ENCODE measurements around the gene SP4. TPM values are rescaled to one million over a fixed set of nuclear protein-coding genes. Genes with fewer than 3 reads are reported as not detected.

SP4 gene
- 10 to 100 TPM; 18.4 to 19.0 TPM for total RNA-seq

DNA sequence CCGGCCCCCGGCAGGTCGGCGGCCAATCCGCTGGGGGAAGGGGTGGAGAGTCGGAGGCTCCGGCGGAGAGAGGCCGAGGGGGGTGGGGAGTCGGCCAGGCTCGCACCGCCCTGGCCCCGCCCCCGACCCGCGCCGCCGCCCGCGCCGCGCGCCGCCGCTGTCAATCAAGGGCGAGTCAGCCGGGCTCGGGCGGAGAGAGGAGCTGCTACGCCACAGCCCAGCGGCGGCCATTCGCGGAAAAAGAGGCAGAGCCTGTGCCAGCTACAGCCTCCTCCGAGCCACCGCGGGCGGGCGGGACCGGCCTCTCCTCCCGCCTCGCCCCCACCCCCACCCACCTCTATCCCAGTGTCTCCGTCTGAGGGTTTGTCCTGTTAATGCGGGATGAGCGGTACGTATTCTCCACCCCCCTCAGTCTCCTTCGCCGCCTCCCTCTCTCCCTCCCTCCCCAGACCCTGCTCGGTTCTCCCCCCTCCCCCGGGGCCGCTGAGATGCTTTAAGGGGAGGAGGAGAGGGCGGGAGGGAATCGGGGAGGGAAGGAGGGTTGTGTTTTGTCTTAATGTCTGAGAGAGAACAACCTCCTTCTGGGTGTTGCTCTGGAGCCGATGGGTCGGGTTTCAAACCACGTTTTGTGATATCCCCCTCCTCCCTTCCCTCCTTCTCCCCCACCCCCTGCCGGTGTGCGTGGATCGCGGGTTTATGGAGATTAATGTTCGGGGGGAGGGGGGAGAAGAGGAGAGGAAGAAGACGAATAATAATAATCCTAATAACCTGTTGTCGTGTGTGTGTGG is at the start of gene SP4:
SP4 (plus strand) TSS at position 213 of the 788 bp plus-strand sequence; CDS start at position 382, 169 bp downstream.
- peak; percentile 96 for DNase-seq
- no peaks in the 10 kb centered on the region for H3K27me3 Mint-ChIP-seq
- peak within 1 kb of the TSS; percentile 99 for H3K27ac Mint-ChIP-seq
- ChIA-PET CTCF (interaction anchor here (0.9 to 1.1 kb wide), 2 partner anchors 9 to 172 kb away, joined by 3 read pairs; no protein-coding TSS in a partner anchor), POLR2A (interaction anchor here (0.6 to 1.8 kb wide), 10 partner anchors 13 to 517 kb away, joined by 3 to 14 read pairs (median 3); no protein-coding TSS in a partner anchor)
- peaks cover 21% of the 10 kb centered on the region for H3K36me3 Mint-ChIP-seq
- no peaks in the 10 kb centered on the region for H3K9me3 Mint-ChIP-seq
- peak within 1 kb of the TSS; percentile 98 for H3K4me3 Mint-ChIP-seq
- H3K4me1 Mint-ChIP-seq (ENCODE audit: low read depth) = peaks cover 45% of the 10 kb centered on the region
- intact Hi-C loops (cut with micrococcal nuclease) = loop anchor here (1.0 to 5.0 kb wide), 8 partner anchors 64 to 1719 kb away; partner anchors contain the start of genes CDCA7L, HYCC1 and POLR1F

DNA sequence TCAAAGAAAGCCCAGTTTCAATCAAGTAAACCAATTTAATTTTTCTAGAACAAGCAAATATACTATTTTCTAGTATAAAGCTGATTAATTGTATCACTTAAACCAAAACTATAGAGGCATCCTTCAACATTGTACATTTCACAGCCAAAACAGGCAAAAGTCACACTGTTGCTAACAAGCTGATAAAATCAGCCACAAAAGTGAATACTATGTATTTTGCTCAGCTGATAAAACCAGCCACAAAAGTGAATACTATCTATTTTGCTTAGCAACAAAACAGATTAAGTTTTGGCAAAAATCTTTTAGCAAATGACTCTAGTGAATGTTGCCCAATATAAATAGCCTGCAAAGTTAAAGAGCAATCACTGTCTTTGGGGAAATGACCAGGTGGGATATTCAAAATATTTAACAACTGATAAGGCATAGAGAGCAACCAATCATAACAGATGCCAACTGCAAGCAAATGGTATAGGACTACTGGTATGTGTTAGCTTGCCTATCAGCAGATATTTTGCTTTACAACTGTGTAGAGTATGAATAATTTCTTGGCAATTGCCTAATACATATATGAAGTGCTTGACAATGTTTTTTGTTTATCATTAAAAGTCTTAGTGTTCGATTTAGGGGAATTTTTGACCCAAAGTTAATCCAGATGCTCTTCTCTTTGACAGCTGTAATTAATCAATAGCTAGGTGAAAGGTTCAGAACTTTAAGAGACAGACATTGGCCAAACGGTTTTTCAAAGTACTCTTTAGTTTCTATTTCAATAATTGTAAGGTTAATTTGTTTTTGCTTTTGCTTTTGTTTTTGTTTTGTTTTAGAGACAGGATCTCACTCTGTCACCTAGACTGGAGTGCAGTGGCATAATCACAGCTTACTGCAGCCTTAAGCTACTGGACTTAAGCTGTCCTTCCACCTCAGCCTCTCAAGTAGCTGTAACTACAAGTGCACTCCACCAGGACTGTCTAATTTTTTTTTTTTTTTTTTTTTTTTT is 44.4 kb upstream of the SP4 start:
- H3K27ac Mint-ChIP-seq = no peak overlapping the region
- ChIA-PET POLR2A (interaction anchor here (1.0 kb wide), 1 partner anchor 15 kb away, joined by 3 read pairs; no protein-coding TSS in a partner anchor), CTCF (interaction anchor here (0.5 to 1.7 kb wide), 4 partner anchors 65 to 130 kb away, joined by 3 read pairs; no protein-coding TSS in a partner anchor)
- H3K9me3 Mint-ChIP-seq = no peaks in the 10 kb centered on the region
- H3K4me3 Mint-ChIP-seq = no peak overlapping the region
- no peaks in the 10 kb centered on the region for H3K27me3 Mint-ChIP-seq
- H3K36me3 Mint-ChIP-seq = no peaks in the 10 kb centered on the region
- peaks cover 10% of the 10 kb centered on the region for H3K4me1 Mint-ChIP-seq (ENCODE audit: low read depth)
- DNase-seq = no peak
- intact Hi-C loops (cut with micrococcal nuclease) = no loop called here

DNA sequence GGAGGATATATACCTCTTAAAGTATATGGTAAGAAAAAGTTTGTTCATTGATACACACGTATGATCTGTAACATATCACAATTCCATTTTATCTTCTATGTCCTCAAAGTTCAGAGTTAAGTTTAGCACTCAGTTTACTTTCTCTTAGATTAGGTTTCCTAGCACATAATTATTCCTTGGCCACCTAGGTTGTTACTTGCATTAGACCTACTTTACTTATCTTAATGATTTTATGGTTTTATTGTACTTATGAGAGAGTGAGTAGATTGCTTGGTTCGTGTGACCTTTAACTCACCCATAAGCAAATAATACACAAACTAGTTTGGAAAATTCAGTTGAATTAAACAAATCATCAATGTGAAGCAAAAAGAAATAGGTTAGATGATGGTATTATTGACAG is 33.9 kb upstream of the SP4 start:
- intact Hi-C loops (cut with micrococcal nuclease) = no loop called here
- CTCF ChIA-PET = no interaction called here

DNA sequence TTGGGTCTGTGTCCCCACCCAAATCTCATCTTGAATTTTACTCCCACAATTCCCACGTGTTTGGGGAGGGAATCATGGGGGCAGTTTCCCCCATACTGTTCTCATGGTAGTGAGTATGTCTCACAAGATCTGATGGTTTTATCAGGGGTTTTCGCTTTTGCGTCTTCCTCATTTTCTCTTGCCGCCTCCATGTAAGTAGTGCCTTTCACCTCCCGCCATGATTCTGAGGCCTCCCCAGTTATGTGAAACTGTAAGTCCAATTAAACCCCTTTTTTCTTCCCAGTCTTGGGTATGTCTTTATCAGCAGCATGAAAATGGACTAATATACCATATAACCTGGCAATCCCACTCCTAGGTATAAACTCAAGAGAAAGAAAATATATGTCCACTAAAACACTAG is 25.9 kb upstream of the SP4 start:
- intact Hi-C loops (cut with micrococcal nuclease) = no loop called here
- Mint-ChIP-seq H3K36me3 (peaks cover 1% of the 10 kb centered on the region), H3K27me3 (no peaks in the 10 kb centered on the region), H3K27ac (no peak overlapping the region), H3K9me3 (peaks cover 13% of the 10 kb centered on the region), H3K4me1 (ENCODE audit: low read depth) (no peaks in the 10 kb centered on the region), H3K4me3 (no peak overlapping the region)
- ChIA-PET POLR2A (no interaction called here), CTCF (no interaction called here)
- DNase-seq = no peak

More for the DNA sequence above, 33.9 kb upstream of the SP4 start:
- POLR2A ChIA-PET = no interaction called here
- H3K27me3 Mint-ChIP-seq = no peaks in the 10 kb centered on the region
- H3K4me1 Mint-ChIP-seq (ENCODE audit: low read depth) = no peaks in the 10 kb centered on the region
- H3K36me3 Mint-ChIP-seq = no peaks in the 10 kb centered on the region
- H3K9me3 Mint-ChIP-seq = no peaks in the 10 kb centered on the region
- no peak overlapping the region for H3K4me3 Mint-ChIP-seq
- DNase-seq = no peak
- no peak overlapping the region for H3K27ac Mint-ChIP-seq

GRCh38 chr7:21407796-21408480 is 19.9 kb upstream of the SP4 start:
- Mint-ChIP-seq H3K27ac (no peak overlapping the region), H3K4me1 (ENCODE audit: low read depth) (peaks cover 15% of the 10 kb centered on the region), H3K36me3 (no peaks in the 10 kb centered on the region), H3K4me3 (no peak overlapping the region), H3K27me3 (no peaks in the 10 kb centered on the region), H3K9me3 (peaks cover 3% of the 10 kb centered on the region)
- CTCF ChIA-PET = no interaction called here
- POLR2A ChIA-PET = no interaction called here
- intact Hi-C loops (cut with micrococcal nuclease) = no loop called here
- no peak for DNase-seq

DNA sequence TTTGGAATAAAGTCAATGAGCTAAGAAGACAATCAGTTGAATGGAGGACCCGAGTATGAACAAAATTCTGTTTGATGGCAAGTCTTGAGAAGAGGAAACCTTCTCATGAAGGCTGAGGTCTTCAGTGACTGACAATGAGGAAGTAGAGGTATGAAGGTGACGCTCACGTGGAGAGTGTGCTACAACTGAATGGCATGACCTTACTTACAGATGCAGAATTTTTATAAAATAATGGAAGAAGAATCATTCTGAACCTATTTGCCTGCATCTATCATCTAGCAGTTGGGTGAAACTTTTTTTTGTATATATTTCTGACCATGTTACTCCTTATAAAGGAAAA is 19.4 kb upstream of the SP4 start:
- Mint-ChIP-seq H3K4me3 (no peak overlapping the region), H3K36me3 (no peaks in the 10 kb centered on the region), H3K27ac (no peak overlapping the region), H3K9me3 (peaks cover 3% of the 10 kb centered on the region), H3K27me3 (no peaks in the 10 kb centered on the region), H3K4me1 (ENCODE audit: low read depth) (peaks cover 18% of the 10 kb centered on the region)
- DNase-seq = no peak
- ChIA-PET POLR2A (no interaction called here), CTCF (no interaction called here)
- intact Hi-C loops (cut with micrococcal nuclease) = no loop called here

GRCh38 chr7:21412410-21412851 is 15.5 kb upstream of the SP4 start:
- CTCF ChIA-PET = interaction anchor here (0.6 to 1.5 kb wide), 5 partner anchors 21 to 154 kb away, joined by 3 read pairs; no protein-coding TSS in a partner anchor
- H3K9me3 Mint-ChIP-seq = no peaks in the 10 kb centered on the region
- H3K27ac Mint-ChIP-seq = no peak overlapping the region
- no peak for DNase-seq
- H3K4me3 Mint-ChIP-seq = no peak overlapping the region
- intact Hi-C loops (cut with micrococcal nuclease) = no loop called here
- H3K27me3 Mint-ChIP-seq = no peaks in the 10 kb centered on the region
- peaks cover 24% of the 10 kb centered on the region for H3K4me1 Mint-ChIP-seq (ENCODE audit: low read depth)
- POLR2A ChIA-PET = interaction anchor here (1.1 kb wide), 1 partner anchor 12 kb away, joined by 4 read pairs; no protein-coding TSS in a partner anchor
- no peaks in the 10 kb centered on the region for H3K36me3 Mint-ChIP-seq

- Mint-ChIP-seq H3K27me3 (no peaks in the 10 kb centered on the region), H3K4me1 (ENCODE audit: low read depth) (peaks cover 21% of the 10 kb centered on the region), H3K9me3 (no peaks in the 10 kb centered on the region), H3K36me3 (no peaks in the 10 kb centered on the region), H3K27ac (no peak overlapping the region), H3K4me3 (no peak overlapping the region)
- intact Hi-C loops (cut with micrococcal nuclease) = no loop called here
- ChIA-PET POLR2A (interaction anchor here (1.1 kb wide), 1 partner anchor 13 kb away, joined by 4 read pairs; no protein-coding TSS in a partner anchor), CTCF (interaction anchor here (0.7 to 1.5 kb wide), 3 partner anchors 46 to 155 kb away, joined by 3 read pairs; no protein-coding TSS in a partner anchor)
- DNase-seq = no peak
Observed at GRCh38 chr7:21412957-21413356, 14.9 kb upstream of the SP4 start.

- H3K27ac Mint-ChIP-seq = no peak overlapping the region
- DNase-seq = no peak
- POLR2A ChIA-PET = interaction anchor here (1.1 kb wide), 1 partner anchor 14 kb away, joined by 4 read pairs; no protein-coding TSS in a partner anchor
- no peaks in the 10 kb centered on the region for H3K27me3 Mint-ChIP-seq
- no peaks in the 10 kb centered on the region for H3K36me3 Mint-ChIP-seq
- no peaks in the 10 kb centered on the region for H3K9me3 Mint-ChIP-seq
- H3K4me3 Mint-ChIP-seq = no peak overlapping the region
- peaks cover 19% of the 10 kb centered on the region for H3K4me1 Mint-ChIP-seq (ENCODE audit: low read depth)
- CTCF ChIA-PET = interaction anchor here (1.5 kb wide), 1 partner anchor 73 kb away, joined by 3 read pairs; no protein-coding TSS in a partner anchor
- intact Hi-C loops (cut with micrococcal nuclease) = no loop called here
Observed at GRCh38 chr7:21413502-21413901, 14.4 kb upstream of the SP4 start.

DNA sequence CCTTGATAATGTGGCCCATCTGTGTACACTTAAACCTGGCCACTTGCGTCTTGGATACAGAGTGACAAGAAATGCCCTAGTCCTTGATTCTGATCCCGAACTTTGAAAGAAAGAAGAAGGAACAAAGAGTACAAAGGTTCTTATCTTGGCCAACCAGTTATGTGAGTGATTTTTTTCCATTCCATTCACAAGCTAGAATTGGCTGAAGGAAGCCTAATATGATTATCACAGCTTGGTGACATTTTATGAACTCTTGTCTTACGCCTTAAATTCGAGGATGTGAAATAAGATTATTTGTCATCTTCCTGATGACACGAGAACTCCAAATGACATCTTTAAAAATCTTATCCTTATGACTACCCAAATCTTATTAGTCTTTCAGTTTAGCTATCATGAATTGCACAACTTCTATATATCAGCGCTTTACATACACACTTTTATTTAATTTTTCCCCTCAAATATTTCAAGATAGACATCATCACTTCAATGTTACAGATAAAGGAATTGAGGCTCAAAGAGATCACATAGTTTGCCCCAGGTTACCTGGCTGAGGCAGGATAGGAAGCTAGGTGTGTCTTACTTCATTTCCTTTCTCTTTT is 13.0 kb upstream of the SP4 start:
- H3K36me3 Mint-ChIP-seq = no peaks in the 10 kb centered on the region
- intact Hi-C loops (cut with micrococcal nuclease) = no loop called here
- H3K4me3 Mint-ChIP-seq = no peak overlapping the region
- H3K27me3 Mint-ChIP-seq = no peaks in the 10 kb centered on the region
- peaks cover 19% of the 10 kb centered on the region for H3K4me1 Mint-ChIP-seq (ENCODE audit: low read depth)
- H3K9me3 Mint-ChIP-seq = no peaks in the 10 kb centered on the region
- no peak for DNase-seq
- CTCF ChIA-PET = no interaction called here
- POLR2A ChIA-PET = no interaction called here
- no peak overlapping the region for H3K27ac Mint-ChIP-seq

GRCh38 chr7:21417647-21418046 is 10.2 kb upstream of the SP4 start:
- H3K4me3 Mint-ChIP-seq = no peak overlapping the region
- intact Hi-C loops (cut with micrococcal nuclease) = no loop called here
- no peak for DNase-seq
- no peaks in the 10 kb centered on the region for H3K36me3 Mint-ChIP-seq
- no peaks in the 10 kb centered on the region for H3K9me3 Mint-ChIP-seq
- H3K27ac Mint-ChIP-seq = no peak overlapping the region
- CTCF ChIA-PET = no interaction called here
- no peaks in the 10 kb centered on the region for H3K27me3 Mint-ChIP-seq
- POLR2A ChIA-PET = no interaction called here
- H3K4me1 Mint-ChIP-seq (ENCODE audit: low read depth) = peaks cover 11% of the 10 kb centered on the region

Measured in activated CD4-positive, alpha-beta memory T cell treated with anti-CD3 and anti-CD28 coated beads for 36 hours (primary cell).